VCaP (cell line): ENCODE results near the gene TMEM269.

Experiments
- H3K27ac ChIP-seq: fragments of 450-650 bp; 2 replicates; pipeline ENCODE4 v1.5.1; 2017
- CTCF ChIP-seq: fragments of 450-650 bp; conservative IDR thresholded peaks from 2 replicates; pipeline ENCODE4 v1.5.1; 2017; ENCODE audit warnings: mild to moderate bottlenecking, moderate library complexity

The TMEM269 gene

GRCh38 chr1:42846257-42847110 lies 61.7 kb downstream of the TMEM269 start, which contains the start of gene ZNF691:
Gene ZNF691, plus strand, starts transcription at chr1:42846613. Its CDS starts 3,046 bp downstream, at chr1:42849659.
- peak; percentile 55 for TF ChIP-seq CTCF

GRCh38 chr1:42847111-42847595 lies 62.4 kb downstream of the TMEM269 start:
- H3K27ac ChIP-seq, result peak overlapping the region; percentile 75; the same call in 1 of the 2 replicates
- TF ChIP-seq CTCF, result no peak

More at GRCh38 chr1:42846257-42847110, 61.7 kb downstream of the TMEM269 start, which contains the start of gene ZNF691:
- H3K27ac ChIP-seq, result peak within 1 kb of the TSS; percentile 75; the same call in 1 of the 2 replicates

- H3K27ac ChIP-seq, result no peak overlapping the region
Measured at GRCh38 chr1:42847721-42848460, 63.1 kb downstream of the TMEM269 start.

GRCh38 chr1:42848823-42849537 lies 64.2 kb downstream of the TMEM269 start:
- no peak for TF ChIP-seq CTCF

More at GRCh38 chr1:42847721-42848460, 63.1 kb downstream of the TMEM269 start:
- no peak for TF ChIP-seq CTCF

GRCh38 chr1:42849944-42850343 lies 65.2 kb downstream of the TMEM269 start:
- no peak overlapping the region for H3K27ac ChIP-seq
- no peak for TF ChIP-seq CTCF

More at GRCh38 chr1:42848823-42849537, 64.2 kb downstream of the TMEM269 start:
- no peak overlapping the region for H3K27ac ChIP-seq
